Retinal pigment epithelial cell (primary cell): ENCODE data around the gene ZSWIM6.

Experiments used
- DNase-seq: peaks from one replicate; pipeline ENCODE4 v3.0.0-alpha.2; 2010; ENCODE audit warnings: low read depth
- H3K4me3 ChIP-seq: 2 replicates; pipeline ENCODE4 v1.5.1; 2011; ENCODE audit warnings: mild to moderate bottlenecking, low read length, control low read depth, moderate library complexity
- TF ChIP-seq, protein P1 (sequence below): conservative IDR thresholded peaks from 2 replicates; pipeline ENCODE4 v1.5.1; 2011; ENCODE audit warnings: low read depth, low read length, control low read depth, inconsistent platforms

ZSWIM6 gene

DNA sequence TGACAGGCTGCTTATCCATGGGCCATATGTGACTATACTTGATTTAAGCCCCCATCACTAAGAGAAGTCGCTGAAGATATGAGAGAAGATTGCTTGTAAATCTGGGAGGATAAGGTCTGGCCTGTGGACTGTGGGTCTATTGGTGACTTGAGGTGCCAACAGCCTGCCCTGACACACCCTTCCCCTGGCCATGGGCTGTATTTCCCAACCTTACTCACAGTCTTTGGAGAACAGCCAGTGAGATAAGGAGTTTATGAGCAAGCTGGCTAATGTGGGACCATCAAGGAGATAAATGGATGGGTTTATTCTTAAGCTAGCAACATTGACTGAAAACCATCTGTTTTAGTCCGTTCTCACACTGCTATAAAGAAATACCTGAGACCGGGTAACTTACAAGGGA is 231.3 kb downstream of the ZSWIM6 start:
- no peak overlapping the region for H3K4me3 ChIP-seq
- DNase-seq: peak; percentile 5
- TF ChIP-seq, protein P1, sequence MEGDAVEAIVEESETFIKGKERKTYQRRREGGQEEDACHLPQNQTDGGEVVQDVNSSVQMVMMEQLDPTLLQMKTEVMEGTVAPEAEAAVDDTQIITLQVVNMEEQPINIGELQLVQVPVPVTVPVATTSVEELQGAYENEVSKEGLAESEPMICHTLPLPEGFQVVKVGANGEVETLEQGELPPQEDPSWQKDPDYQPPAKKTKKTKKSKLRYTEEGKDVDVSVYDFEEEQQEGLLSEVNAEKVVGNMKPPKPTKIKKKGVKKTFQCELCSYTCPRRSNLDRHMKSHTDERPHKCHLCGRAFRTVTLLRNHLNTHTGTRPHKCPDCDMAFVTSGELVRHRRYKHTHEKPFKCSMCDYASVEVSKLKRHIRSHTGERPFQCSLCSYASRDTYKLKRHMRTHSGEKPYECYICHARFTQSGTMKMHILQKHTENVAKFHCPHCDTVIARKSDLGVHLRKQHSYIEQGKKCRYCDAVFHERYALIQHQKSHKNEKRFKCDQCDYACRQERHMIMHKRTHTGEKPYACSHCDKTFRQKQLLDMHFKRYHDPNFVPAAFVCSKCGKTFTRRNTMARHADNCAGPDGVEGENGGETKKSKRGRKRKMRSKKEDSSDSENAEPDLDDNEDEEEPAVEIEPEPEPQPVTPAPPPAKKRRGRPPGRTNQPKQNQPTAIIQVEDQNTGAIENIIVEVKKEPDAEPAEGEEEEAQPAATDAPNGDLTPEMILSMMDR: no peak

DNA sequence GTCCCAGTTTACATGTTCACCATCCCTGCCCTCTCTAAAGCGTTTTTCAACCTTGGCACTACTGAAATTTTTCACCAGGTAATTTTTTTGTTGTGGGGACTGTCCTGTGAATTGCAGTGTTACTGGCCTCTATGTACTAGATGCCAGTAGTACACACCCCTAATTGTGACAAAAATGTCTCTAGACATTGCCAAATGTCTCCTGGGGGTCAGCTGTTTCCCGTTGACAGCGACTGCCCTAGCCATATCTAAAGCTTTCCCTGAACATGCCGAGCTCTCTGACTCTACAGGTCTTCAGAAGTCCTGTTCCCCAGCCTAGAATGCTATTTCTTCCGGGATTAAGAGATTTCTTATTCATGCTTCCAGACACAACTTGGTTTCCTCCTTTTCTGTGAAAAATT is 235.3 kb downstream of the ZSWIM6 start:
- no peak for DNase-seq
- TF ChIP-seq, protein P1: no peak
- no peak overlapping the region for H3K4me3 ChIP-seq

DNA sequence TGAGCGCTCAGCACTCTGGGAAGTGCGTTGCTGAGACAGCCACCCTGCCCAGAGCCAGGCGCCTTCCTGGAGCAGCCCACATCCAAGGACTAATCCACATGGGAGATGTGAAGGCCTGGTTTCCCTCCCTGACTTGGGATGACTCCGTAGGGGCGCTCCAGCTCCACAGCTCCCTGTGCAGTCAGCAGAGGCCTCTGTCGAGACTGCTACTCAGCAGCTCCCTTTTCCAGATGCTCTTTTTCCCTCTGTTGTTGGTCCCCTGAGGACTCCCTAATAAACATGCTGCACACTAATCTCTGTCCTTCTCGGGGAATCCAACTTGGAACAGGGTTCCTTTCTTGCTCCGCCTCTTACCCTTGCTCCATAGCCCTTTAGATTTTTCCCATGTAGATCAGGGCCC is 237.3 kb downstream of the ZSWIM6 start:
- TF ChIP-seq, protein P1: no peak
- no peak overlapping the region for H3K4me3 ChIP-seq
- no peak for DNase-seq

DNA sequence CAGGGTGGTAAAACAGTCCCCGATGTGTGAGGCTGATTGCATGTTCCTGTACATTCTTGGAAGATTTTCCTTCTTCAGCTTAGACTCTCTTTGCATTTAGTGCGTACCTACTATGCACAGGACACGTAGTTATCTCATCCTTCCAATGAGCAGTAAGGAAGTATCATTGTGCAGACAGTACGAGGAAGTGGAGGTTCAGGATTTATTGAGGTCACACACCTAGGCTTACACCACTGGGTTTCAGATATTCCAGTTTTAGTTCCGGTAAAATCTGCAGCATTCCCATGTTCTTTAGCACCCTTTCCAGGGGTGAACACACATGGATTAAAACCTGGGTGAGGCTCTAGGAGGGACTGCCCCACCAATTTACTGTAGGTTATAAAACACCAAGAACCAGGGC is 238.7 kb downstream of the ZSWIM6 start:
- TF ChIP-seq, protein P1: no peak

DNA sequence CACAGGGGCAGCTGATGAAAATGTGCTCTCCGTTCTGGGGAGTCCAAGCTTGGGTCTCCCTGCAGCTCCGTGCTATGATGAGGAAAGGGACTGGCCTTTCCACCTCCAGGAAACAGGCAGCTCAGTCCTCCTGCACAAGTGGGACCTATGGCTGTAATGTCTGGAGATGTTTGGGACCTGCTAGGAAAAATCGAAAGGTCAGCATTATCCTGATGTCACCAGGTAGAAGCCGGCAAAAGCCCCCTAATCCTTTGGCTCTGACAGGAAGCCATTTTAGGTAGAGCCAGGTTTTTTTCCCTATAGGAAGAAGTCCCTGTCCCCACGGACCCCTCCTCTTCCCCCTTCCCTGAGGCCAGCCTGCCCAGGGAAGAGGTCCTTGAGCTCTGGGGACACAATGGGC is 240.9 kb downstream of the ZSWIM6 start:
- TF ChIP-seq, protein P1: no peak
- DNase-seq: no peak
- no peak overlapping the region for H3K4me3 ChIP-seq

More for the DNA sequence above, 238.7 kb downstream of the ZSWIM6 start:
- no peak for DNase-seq
- no peak overlapping the region for H3K4me3 ChIP-seq

DNA sequence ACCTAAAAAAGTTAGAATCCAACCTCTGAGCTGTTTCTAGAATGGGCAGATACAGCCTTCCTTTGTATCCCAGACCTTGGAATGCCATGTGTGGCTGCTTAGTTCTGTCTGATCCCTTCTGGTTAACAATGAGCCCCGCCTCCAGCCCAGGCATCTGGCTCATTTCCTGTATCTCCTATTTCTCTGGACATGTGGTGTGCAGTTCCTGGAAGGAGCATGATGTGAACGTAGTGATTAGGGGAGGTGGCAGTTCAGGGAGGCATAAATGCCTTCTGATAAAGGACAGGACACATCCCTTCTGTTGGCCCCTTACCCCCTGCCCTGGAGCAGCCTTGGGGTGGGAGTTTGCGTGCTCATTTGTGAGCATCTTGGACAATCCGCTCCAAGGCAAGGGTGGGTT is 243.0 kb downstream of the ZSWIM6 start:
- TF ChIP-seq, protein P1: no peak
- H3K4me3 ChIP-seq: no peak overlapping the region
- peak; percentile 54 for DNase-seq

DNA sequence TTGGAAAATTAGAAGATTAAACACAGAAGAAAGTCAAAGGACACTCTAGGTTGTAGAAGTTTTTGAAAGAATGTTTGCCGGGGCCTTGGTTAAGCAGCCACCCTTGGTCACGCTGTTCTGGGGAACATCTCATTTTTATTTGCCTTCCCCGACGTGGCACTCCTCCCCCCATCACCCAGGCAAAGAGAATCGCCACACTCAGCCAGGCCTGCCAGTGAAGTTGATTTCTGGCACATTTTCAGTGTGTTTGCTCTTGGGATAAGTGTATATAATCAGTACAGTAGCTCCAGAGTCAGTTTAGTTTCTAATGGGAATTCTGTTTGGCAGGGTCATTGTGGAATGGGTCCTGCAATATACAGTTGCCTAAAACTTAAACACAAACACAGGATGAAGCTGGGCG is 243.5 kb downstream of the ZSWIM6 start:
- H3K4me3 ChIP-seq: no peak overlapping the region
- TF ChIP-seq, protein P1: no peak
- DNase-seq: no peak
